Glomerular visceral epithelial cell (primary cell): Measurements from ENCODE around the gene PLXNA4.

Source experiments
- DNase-seq: peaks from one replicate; pipeline ENCODE4 v3.0.0-alpha.2; 2016; ENCODE audit errors: extremely low spot score

Gene PLXNA4

DNA sequence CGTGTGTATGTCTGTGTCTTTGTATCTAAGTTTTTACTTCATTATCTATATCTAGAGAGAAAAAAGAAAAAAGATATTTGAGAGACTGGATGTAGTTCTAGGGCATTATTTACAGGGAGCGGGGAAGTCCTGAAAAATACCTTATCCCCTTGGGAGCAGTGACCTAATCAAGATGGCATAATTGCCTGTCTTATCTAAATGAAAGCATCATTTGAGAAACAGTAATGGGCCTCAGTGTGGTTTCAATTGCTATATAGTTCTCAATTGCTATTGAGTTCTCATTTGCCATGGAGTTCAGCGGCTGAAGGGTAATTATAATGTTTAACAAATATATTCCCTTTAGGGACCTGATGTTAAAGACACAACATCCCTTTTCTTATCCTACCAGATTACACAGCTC is 216.5 kb downstream of the PLXNA4 start:
- no peak for DNase-seq

DNA sequence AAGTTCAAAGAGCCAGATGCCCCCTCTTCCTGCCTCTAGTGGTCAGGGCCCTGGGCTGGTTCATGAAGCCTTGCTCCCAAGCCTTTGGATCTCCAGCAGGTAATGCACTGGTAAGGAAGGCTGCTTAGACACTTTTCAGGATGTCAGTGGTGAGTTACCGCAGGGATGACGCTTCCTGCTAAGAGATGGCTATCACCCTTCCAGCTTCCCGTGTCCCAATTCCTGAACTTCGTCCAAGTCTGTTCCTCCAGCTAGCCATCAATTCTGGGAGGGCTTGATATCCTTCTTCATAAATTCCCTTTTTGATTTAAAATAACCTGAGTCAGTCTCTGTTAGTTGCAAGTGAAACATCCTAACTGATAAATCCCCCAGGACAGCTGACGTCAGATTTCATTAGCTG is 221.2 kb downstream of the PLXNA4 start:
- DNase-seq = no peak

DNA sequence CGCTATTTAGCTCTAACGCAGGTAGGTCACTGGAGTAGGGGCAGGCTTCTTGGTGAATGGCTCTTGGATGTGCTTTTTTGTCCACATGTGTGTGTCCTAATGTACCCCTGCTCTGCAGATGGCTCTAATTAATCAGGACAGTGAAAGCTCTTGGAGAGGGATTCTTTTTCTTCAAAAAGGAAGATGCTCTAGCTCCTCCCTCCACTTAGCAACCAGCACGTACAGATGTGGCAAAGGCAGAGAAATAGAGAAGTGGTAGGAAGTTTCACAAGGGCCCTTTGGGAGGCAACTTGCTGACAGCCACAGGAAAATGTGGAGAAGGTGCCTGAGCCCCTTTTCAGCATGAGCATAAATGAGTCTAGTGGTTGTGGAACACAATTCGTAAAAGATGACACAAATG is 221.7 kb downstream of the PLXNA4 start:
- DNase-seq = no peak

DNA sequence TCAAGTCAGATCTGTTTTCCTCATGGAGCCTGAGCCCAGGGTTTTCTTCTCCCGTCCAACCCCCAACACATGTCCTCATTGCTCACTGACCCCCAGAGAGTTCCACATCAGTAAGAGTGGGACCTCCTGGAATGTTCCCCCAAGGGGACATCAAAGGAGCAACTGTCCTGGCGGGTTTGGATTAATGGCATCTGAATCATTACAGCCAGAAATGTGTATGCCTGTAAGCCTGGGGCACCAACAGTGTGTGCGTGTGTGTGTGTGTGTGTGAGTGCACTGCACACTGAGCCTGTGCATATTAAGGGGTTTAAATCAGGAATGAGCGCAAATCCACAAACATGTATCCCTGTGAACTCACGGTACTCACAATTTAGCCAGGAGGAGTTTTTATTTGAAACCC is 222.3 kb downstream of the PLXNA4 start:
- no peak for DNase-seq

DNA sequence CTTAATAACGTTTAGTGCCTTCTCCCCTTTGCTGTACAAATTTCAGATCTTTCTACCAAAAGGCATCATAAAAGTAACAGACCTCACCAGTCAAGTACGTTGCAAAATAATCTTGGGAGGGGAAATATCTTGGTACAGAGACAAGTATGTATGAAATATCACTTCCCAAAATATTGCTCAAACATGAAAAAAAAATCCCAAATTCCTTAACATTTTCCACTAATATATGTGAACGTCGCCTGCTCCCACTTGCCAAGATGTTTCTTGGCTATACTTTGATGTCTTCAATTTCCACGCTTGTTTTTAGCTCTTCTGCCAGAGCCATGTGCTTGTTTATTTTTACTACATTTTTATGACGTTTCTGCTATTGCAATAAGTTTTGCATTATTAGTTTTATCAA is 223.5 kb downstream of the PLXNA4 start:
- DNase-seq = no peak

DNA sequence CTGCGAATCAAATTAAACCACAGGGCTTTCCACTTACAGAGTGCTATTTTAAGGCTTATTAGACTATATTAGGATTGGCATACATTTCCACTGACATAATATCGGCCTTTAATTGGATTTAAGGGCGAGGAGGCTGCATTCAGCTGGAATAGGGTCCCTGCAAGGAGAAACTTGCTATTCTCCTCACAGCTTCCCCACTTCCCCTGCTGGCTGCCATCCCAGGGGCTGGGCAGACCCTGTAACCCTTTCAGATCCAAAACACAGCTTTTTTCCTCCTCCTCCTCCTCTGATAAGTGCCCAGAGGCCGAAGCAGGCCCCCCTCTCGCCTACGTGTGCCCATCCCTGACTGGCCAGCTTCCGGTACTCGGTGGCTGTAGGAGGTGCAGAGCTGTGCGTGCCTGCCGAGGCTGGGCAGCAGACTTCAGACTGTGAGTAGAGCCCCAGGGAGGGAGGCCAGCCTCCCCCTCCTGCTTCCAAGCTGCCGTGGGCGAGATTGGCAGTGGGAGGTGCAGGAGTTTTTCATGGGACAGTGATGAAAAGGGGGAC is 224.2 kb downstream of the PLXNA4 start:
- no peak for DNase-seq

DNA sequence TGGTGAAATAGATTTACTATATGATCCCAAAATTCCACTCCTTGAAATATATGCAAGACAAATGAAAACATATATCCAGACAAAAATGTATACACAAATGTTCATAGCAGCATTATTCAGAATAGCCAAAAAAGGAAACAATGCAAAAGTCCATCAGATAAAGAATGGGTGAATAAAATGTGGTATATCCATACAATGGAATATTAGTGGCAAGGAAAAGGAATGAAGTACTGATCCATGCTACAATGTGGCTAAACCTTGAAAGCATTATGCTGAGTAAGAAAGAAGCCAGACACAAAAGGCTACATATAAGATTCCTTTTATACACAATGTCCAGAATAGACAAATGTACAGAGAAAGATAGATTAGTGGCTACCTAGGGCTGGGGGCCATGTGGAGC is 225.5 kb downstream of the PLXNA4 start:
- DNase-seq = no peak

DNA sequence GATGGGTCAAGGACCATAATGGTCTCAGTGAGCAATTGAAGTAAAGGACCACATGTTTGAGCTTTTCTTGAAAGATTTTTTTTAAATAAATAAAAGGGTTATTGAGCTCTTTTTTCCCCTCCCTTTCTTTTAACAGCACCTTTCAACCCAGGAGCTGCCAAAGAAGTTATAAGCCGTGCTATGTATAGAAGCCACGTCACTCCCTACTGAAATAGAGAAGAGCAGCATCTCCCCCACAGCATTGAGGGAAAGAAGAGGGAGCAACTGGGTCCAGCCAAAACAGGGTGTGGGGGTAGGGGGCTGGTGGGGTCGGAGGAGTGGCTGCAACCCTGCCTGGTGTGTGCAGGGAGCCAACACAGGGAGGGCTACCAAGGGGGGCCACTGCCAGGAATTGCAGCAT is 227.2 kb downstream of the PLXNA4 start:
- DNase-seq = no peak

DNA sequence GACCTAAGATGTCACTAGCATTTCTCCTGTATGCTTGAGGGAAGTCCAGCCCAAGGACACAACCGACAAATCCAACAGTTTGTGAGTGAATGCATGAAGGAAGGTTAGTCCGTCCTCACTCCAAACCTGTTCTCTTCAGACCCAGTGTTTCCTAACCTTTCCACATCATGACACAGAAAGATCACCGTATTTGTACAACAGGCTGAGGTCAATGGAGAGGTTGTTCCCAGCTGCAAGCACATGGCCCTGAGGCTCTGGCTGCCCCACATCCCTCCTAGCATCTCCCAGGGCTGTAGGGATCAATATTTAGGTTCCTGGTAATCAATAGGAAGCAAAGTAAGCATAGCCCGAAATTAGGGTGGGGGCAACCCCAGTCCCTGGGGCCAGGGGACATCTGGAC is 227.9 kb downstream of the PLXNA4 start:
- no peak for DNase-seq

DNA sequence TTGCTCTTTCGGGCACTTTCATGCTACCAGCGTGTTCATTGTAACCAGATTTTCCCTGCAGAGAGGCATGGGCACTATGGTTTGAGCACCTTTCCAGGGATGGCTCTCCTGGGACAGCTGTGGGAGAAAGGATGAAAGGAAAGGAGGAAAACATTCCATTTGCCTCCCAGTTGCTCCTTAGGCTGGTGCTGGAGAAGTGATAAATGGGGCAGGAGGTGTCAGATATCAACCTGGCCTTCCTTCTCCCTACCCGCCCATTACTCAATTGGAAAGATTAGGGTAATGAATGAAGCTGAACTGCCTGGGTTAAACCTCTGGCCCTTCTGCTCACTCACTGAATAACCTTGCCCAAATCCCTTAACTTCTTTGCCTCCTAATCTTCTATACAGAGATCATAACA is 228.4 kb downstream of the PLXNA4 start:
- DNase-seq = no peak

DNA sequence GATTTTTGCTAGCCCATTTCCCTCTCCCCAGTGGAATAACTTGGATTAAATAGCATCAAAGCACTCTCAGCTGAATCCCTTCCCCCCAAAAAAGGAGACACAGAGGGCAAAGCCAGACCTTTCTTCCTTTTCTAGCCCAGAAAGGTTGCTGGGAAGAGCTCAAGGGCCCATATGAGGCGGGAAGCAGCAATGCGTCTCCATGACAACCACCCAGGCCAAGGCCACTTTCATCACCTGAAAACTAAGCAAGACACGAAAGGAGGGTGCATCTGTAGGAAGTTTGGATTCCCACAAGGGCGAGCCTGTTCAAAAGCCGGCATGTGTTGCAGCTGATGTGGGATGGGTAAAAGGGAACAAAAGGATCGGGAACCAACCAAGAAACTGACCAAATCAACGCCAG is 229.1 kb downstream of the PLXNA4 start:
- no peak for DNase-seq

DNA sequence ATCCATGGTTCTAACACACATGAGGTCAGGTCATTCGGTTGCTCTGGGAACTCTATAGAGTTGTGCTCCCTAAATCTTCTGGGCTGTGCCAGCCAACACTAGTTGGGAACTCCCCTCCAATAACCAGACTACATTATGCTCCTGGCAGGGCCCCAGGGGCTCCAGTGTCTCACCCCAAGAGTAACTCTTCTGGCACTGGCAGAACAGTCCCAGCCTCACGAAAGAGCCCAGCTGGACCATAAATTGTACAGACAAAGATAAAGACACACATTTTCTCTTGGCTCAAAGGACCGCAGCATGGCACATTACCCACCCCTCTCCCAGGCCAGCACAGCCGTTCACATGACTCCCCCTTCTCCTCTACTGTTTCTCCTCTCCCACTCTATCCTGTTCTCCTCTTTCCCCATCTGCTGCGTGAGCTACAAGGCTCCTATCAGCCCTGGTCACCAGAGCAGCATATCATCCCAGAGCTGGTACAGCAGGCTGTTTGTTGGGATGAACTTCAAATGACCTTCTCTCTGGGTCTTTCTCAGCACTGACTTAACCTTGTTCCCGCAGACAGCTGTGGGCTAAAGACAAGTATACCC is 230.6 kb downstream of the PLXNA4 start:
- DNase-seq = no peak

DNA sequence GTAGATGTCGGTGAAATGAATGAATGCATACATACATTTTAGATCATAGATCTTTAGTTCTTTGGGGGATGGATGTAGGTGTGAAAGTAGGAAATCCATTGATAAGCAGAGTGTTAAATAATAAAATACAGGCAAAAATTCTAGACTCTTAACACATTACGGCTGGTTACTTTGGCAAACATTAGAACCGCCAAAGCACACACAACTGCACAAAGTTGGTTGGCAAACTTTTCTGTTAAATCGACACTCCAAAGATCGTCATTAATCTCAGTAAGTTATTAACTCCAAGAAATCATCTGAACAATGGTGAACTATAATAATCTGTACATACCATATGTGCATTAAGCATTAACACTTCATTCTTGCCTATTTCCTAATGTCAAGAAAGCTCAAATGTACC is 231.2 kb downstream of the PLXNA4 start:
- DNase-seq = no peak

DNA sequence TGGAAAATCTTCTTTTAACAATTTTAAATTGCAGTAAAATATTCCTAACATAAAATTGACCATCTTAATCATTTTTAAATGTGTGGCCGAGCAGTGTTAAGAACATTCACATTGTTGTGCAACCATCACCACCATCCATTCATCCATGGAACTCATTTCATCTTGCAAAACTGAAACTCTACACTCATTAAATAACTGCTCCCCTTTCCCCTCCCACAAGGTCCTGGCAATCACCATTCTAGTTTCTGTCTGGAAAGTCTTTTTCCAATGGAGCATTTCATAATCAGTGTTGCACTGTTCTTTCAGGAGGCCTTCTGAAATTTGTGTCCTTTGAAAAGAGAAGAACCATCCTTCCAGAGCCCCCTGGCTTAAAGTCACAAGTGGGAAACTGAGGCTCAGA is 233.1 kb downstream of the PLXNA4 start:
- no peak for DNase-seq

DNA sequence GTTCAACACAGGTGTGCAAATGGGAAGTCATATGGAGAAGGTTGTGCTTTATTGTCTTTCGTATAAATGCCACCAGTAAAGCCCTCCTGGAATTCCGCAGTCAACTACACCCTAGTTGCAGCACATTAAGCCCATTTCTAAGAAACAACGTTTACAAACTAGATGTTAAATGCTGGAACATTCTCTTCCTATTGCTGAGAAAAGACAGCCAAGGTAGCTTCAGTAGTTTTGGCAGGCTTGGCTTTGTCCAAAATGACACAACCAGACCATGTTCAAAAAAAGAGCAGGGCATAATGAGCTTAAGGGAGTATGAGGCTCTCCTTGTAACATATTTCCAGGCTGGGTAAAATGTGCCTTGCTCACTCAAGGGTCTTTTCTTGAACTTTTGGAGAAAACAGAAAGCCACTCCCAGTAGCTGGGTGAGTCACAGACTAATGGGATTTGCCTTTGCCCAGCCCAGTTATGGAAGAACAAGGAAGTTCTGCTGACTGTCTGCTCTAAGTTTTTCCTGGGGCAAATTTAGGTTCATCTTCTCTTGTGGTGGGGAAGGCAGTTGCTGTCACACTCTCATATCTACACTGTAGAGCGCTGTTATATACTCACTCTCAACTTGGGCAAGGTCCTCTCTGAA is 238.7 kb downstream of the PLXNA4 start:
- no peak for DNase-seq

DNA sequence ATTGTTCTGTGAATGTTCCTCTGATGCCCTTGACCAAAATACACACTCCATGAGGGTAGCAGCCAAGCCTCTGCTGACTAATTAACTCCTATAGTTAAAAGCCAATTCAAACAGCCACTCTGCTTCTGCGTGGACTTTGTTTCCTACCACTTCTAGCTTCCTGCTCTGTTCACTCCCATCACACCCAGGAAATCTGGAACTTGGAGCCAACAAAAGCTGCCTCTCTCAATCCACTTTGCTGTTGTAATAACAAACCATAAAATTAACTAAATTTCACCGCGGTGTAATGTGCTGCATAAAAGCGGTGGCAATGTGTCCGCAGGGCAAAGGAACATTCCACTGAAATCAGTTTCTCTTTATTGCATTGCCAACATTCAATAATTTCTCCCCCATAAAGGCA is 239.5 kb downstream of the PLXNA4 start:
- no peak for DNase-seq

DNA sequence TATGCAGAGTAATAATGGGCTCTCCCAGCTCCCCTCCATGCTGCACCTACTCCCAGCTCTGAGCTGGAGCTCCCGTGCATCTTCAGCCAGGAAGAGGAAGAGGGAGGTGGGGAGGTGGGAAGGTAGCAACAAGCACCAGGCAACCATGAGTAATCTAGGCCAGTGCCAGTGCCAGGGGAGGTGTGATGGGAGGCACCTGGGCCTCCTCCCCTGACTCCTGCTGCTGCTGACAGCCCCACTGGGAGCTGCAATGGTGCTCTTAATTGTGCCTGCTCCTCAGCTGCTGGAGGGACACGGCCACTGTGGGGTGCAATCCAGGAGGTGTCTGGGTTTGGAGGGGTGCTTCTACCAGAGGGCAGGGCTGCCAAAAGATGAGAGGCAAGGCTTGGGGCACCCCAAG is 243.0 kb downstream of the PLXNA4 start:
- no peak for DNase-seq

DNA sequence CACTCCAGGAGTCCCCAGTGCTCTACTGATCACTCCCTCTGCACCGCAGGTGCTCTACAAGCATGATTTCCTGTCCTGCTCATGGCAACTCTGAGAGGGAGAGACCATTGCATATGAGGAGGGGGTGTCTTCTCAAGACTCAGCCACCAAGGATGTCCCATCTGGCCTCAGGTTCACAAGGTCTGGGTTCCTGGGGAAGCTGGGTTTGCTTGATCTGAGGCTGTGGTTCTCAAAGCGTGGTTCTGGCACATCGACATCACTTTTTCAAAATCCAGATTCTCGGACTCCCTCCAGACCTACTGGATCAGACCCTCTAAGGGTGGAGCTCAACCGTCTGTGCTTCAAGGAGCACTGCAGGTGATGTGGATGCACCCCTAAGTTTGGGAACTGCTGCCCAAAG is 247.5 kb downstream of the PLXNA4 start:
- DNase-seq = no peak

DNA sequence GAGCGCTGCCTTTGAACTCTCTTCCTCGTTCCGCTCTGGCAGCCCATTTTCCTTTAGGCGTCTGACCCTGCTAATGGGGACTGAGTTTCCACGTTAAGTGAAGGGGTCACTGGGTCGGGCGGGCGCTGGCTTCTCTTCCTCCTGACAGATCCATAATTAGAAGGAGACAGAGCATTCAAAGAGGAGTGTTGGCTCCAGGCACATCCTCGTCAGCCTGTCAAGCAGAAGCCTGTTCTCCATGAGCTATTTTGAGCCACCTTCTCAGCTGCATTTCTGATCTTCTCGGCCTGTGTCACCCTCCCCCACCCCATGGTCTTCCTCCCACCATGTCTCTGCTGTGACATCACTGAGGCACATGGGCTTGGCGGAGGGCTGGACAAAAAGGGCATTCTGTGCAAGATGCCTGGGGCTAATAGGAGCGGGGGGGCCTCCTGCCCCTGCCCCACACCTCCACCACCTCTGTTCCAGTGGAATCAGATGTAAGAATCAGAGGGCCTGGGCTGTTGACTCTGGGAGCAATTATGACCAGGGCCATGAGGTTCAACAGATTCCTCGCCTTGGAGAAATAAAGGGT is 248.1 kb downstream of the PLXNA4 start:
- DNase-seq = no peak

DNA sequence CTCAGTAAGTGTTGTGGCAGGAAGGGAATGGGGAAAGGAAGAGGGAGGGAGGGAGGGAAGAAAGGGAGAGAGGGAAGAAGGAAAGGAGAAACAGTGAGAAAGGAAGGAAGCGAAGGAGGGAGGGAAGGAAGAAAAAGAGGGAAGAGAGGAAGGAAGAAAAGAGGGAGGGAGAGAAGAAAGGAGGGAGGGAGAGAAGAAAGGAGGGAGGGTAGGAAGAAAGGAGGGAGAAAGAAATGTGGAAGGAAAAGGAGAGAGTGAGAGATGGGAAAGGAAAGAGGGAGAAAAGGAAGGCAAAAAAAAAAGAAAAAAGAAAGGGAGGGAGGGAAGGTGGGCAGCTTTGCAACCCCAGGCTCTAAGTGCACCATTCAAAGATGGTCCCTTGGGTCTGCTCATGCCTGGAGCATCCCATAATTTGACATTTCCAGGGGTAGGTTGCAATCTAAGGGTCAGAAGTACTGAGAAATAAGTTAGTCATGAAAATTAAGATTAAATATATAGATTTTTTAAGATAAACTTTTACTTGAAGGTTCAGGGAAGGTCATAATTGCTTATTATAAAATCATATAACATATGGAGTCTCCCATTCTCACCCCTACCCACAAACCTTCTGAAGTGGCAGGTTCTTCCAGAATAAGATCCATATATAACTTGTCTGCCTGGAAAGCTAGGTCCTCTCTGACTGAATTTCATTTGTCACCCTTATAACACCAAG is 249.2 kb downstream of the PLXNA4 start:
- DNase-seq = no peak

DNA sequence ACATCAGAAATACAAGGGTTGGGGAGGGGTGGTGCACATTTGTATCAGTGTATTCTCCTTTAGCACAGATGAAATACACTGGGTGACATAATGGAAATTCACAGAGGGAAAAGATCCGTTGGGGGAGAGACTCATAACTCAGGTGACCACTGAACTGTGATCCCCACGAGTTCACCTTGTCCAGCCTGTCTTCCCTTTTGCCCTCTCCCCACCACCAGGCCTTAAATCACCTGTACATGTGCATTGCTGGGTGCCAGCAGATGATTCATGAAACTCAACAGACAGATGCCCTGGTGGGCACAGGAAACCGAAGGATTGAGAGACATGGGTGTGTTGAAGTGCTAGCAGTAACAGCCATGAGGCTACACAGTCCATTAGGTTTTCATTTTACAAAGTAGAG is 253.3 kb downstream of the PLXNA4 start:
- no peak for DNase-seq

DNA sequence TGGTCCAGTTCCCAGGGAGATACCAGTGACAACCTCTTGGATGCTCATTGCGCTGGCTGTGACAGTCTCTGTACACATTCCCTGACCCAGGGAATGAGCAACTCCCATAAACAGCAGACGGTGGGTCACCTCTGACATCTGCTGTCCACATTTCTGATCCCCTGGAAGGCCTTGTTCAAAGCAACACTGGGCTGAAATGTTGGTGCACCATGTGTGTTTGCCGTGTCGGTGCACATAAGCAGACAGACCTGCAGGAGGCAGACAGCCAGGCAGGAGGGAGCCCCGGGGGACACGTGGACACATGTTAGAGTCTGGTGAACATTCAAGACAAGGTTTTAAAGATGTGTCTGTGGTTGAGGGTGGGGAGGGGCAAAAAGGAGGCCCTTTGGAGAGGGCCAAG is 254.9 kb downstream of the PLXNA4 start:
- no peak for DNase-seq

DNA sequence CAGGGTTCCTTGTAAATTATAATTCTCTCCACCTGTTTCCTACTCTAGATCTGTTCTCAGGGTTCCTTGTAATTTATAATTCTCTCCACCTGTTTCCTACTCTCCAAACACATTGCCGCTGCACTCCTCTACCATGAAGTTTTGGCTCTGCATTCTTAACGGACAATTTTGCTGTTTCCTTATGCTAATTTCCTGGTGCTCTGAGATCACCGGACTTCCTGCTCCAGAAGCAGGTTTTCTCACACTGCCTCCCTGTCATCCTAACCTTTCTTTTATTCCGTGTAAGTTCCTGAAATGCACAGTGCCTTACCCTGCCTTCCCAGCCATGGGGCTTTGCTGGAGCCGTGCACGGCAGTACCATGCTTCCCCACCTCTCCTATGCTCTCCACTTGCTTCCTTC is 256.8 kb downstream of the PLXNA4 start:
- no peak for DNase-seq
